Stimulated activated CD4-positive, alpha-beta T cell treated with anti-CD3 and anti-CD28 coated beads, Interleukin-15, amount 100 ng/mL, for 24 hours (primary cell): ENCODE data around the gene UBE2L6.
"Not testable (repeated sequence)": the region's sequence is repeated elsewhere in the genome, so short reads cannot be mapped to it uniquely, and the experiment has no call there.

Experiments
- DNase-seq: peaks from one replicate; pipeline ENCODE4 v3.0.0-alpha.2; 2020

UBE2L6 gene

GRCh38 chr11:57566005-57566904, 1.2 kb downstream of the UBE2L6 start:
- peak; percentile 34 for DNase-seq

- no peak for DNase-seq
Measured at GRCh38 chr11:57562596-57562995, 4.9 kb downstream of the UBE2L6 start.

- DNase-seq, result no peak
Measured at GRCh38 chr11:57560146-57560545, 7.3 kb downstream of the UBE2L6 start.

DNA sequence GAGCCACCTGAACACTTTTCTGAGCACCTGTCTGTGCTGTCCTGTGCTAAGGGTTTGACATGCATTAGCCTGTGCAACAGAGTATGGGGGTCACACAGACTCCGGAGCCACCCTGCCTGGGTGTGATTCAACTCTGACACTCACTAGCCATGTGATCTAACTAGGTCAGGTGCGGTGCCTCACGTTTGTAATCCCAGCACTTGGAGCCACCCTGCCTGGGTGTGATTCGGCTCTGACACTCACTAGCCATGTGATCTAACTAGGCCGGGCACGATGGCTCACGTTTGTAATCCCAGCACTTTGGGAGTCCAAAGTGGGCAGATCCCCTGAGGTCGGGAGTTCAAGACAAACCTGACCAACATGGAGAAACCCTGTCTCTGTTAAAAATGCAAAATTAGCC, 11.4 kb downstream of the UBE2L6 start:
- no peak for DNase-seq

DNA sequence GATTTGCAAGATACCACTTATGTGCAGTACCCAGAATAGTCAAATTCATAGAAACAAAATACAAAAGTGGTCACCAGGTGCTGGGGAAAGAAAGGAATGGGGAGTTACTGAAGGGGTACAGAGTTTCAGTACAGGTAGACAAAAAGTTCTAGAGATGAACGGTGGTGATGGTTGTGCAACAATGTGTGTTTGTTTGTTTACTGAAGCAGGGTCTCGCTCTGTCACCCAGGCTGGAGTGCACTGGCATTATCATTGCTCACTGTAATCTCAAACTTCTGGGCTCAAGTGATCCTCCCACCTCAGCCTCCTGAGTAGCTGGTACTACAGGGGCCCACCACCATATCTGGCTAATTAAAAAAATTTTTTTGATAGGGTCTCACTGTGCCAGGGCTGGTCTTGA, 12.1 kb downstream of the UBE2L6 start:
- DNase-seq, result no peak

- DNase-seq, result no peak
Measured at GRCh38 chr11:57552479-57552878, 15.0 kb downstream of the UBE2L6 start.

- DNase-seq, result no peak
Measured at GRCh38 chr11:57551941-57552340, 15.5 kb downstream of the UBE2L6 start.

DNA sequence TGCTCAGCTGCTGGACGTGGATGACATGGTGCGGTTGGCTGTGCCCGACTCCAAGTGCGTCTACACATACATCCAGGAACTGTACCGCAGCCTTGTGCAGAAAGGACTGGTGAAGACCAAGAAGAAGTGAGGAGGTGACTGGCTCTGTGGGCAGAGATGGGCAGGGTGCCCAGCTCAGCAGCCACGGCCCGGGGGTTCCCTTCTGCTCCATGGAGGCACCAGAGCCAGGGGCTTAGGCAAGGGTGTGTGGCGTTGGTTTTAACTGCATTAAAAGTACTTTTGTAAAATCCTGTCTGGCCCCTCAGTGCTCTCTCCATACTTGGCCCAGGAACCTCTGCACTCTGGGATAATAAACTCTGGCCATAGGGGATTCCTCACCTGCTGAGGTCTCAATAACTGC, 17.5 kb downstream of the UBE2L6 start:
- no peak for DNase-seq

- DNase-seq, result no peak
Measured at GRCh38 chr11:57547854-57548377, 19.6 kb downstream of the UBE2L6 start.

DNA sequence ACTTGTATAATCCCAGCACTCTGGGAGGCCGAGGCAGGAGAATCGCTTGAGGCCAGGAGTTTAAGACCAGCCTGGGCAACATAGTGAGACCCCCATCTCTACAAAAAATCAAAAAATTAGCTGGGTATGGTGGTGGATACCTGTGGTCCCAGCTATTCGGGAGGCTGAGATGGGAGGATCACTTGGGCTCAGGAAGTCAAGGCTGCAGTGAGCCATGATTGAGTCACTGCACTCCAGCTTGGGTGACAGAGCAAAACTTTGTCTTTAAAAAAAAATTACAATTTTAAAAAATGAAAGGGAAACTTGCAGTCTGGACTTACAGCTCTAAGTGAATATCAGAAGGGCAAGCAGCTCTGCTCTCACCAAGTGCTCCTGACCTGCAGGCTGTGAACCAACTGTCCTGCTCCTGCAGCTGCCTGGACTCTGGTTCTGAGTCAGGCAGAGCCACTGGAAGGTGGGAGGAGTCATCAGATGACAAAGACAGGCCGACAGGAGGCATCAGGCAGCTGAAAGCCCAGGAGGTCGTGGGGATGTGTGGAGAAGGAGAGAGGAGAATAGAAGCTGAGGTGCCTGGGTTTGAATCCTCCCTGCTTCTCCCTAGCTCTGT, 20.5 kb downstream of the UBE2L6 start:
- DNase-seq, result no peak

- DNase-seq, result no peak
Measured at GRCh38 chr11:57546451-57546850, 21.0 kb downstream of the UBE2L6 start.

GRCh38 chr11:57545883-57546282, 21.6 kb downstream of the UBE2L6 start:
- no peak for DNase-seq

GRCh38 chr11:57544566-57544965, 22.9 kb downstream of the UBE2L6 start:
- no peak for DNase-seq

DNA sequence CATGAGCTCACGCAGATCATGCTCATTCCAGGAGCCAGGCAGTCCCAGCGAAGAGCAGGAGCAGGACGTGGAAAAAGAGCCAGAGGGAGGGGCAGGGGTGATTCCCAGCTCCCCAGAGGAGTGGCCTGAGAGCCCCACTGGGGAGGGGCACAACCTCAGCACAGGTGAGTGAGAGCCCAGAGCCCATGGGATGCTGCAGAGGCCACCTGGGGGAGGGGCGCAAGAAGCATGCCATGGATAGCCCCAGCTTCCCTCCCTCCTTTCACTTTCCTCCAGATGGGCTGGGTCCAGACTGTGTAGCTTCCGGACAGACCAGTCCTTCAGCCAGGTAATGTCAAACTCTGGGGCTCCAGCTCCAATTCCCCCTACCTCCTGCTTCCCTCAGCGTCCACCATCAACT, 23.9 kb downstream of the UBE2L6 start:
- no peak for DNase-seq

GRCh38 chr11:57542582-57542981, 24.9 kb downstream of the UBE2L6 start:
- DNase-seq, result no peak

- no peak for DNase-seq
Measured at GRCh38 chr11:57541169-57541568, 26.3 kb downstream of the UBE2L6 start.

GRCh38 chr11:57539342-57539741, 28.1 kb downstream of the UBE2L6 start:
- DNase-seq, result no peak

DNA sequence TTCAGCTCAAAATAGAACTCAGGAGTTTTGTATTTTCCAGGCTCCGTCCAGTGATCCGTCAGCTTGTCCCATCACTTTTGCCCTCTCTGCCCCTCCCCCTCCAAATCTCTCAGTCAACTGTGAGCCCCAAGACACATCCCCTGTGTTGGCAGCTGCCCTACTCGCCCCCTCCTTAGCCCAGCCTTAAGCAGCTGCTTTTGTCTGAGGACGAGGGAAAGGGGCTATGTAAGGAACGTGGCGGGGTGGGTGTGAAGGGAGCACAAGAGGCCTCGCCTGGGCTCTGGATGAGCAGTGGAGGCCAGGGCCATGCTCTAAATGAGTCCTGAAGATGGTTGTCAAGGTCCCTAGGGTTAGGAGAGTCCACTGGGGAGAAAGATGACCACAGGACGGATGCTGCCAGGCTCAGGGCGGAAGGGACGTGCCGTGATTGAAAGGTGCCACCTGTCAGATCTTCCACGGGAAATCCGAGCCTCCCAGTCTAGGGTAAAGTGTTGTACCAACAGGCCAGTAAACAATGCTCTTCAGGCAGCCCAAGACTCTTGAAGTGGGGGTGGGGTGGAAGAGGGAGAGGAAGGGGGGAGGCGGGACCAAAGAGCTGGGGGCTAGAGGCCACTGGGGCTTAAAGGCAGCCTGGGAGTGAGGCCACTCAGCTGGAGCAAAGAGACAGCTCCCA, 30.4 kb downstream of the UBE2L6 start, which contains the start of gene SMTNL1:
Gene SMTNL1 (plus strand): TSS at position 649 of the 673 bp plus-strand sequence. CDS start 5,048 bp downstream, outside the sequence.
- no peak for DNase-seq

DNA sequence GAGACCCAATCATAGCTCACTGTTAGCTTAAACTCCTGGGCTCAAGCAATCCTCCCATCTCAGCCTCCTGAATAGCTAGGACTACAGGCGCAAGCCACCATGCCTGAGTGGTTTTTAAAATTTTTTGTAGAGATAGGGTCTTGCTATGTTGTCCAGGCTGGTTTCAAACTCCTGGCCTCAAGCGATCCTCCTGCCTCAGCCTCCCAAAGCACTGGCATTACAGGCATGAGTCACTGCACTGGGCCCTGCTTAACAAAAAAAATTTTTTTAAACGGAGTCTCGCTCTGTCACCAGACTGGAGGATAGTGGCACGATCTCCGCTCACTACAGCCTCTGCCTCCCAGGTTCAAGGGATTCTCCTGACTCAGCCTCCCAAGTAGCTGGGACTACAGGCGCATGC, 33.0 kb downstream of the UBE2L6 start:
- DNase-seq, result not testable (repeated sequence)

- DNase-seq, result peak; percentile 96
Measured at GRCh38 chr11:57530596-57531507, 36.6 kb downstream of the UBE2L6 start, which contains the start of gene TIMM10. TIMM10 (minus strand) TSS chr11:57530754; CDS start chr11:57530189, 565 bp downstream.

DNA sequence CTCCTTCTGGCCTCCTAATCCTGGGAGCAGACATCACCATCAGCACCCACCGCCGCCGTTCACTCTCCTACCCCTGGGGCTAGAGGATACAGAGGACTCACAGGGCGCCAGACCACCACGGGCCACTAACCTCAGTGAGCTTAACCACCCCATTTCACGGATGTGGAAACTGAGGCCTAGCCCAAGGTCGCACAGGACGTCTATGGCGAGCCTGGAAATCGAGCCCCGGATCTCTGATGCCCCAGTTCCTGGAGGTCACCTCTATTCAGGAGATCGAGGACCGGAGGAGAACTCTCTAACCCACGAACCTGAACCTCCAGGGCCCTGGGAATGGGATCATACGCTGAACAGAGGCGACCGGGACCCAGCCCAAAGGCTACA, 37.3 kb downstream of the UBE2L6 start:
- no peak for DNase-seq

- no peak for DNase-seq
Measured at GRCh38 chr11:57529012-57529411, 38.5 kb downstream of the UBE2L6 start.
